ENCODE measurements around the gene TMEM131.

DNA sequence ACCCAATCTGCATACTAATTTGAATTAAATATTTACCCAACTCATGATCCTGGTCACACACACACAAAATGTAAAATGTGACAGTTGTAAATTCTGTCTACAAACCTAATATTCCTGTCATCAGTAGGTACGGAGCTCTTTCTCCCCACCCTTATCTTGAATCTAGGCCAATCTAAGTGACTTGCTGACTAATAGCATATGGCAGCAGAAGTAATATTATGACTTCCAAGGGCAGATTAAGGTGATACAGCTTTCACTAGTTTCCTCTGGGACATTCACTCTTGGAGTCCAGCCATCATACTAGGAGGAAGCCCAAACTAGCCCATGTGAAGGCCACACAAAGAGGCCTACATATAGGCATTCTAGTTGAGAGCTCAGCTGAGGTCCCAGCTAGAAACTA lies 89.4 kb downstream of the TMEM131 start:
- TF ChIP-seq, protein P1, sequence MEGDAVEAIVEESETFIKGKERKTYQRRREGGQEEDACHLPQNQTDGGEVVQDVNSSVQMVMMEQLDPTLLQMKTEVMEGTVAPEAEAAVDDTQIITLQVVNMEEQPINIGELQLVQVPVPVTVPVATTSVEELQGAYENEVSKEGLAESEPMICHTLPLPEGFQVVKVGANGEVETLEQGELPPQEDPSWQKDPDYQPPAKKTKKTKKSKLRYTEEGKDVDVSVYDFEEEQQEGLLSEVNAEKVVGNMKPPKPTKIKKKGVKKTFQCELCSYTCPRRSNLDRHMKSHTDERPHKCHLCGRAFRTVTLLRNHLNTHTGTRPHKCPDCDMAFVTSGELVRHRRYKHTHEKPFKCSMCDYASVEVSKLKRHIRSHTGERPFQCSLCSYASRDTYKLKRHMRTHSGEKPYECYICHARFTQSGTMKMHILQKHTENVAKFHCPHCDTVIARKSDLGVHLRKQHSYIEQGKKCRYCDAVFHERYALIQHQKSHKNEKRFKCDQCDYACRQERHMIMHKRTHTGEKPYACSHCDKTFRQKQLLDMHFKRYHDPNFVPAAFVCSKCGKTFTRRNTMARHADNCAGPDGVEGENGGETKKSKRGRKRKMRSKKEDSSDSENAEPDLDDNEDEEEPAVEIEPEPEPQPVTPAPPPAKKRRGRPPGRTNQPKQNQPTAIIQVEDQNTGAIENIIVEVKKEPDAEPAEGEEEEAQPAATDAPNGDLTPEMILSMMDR (IDR thresholded peaks at IDR 0.05) = no peak
- no peak for TF ChIP-seq POLR2A (IDR thresholded peaks at IDR 0.05)

All from sigmoid colon (tissue), 3 donors.